Aorta (tissue), 5 donors: ENCODE measurements around the gene SCAMP1. TPM values are rescaled to one million over a fixed set of nuclear protein-coding genes. Genes with fewer than 3 reads are reported as not detected.

Source experiments
- ATAC-seq: fragments of 200-7000 bp; cut with Tn5 transposase; one replicate; pipeline ENCODE4 v1.9.1; 2022; ENCODE audit warnings: moderate library complexity; ENCODE audit not compliant: low FRiP score
- DNase-seq, 2 donors: peaks; one replicate each; pipeline ENCODE4 v3.0.0-alpha.2; 2020
- H3K27ac ChIP-seq, 2 donors: one replicate each; pipeline ENCODE4 v1.5.1; 2013; ENCODE audit warnings: low read length in 2 of 2, mild to moderate bottlenecking in 2 of 2, moderate library complexity in 2 of 2, control low read depth in 1 of 2, inconsistent platforms in 1 of 2, low read depth in 1 of 2
- H3K27me3 ChIP-seq, 2 donors: one replicate each; pipeline ENCODE4 v1.6.1; 2013; ENCODE audit warnings: control low read depth in 1 of 2, low read length in 1 of 2, mild to moderate bottlenecking in 1 of 2, moderate library complexity in 1 of 2; ENCODE audit not compliant: insufficient read depth in 2 of 2, control insufficient read depth in 1 of 2
- H3K36me3 ChIP-seq, 2 donors: one replicate each; pipeline ENCODE4 v1.6.1; 2013; ENCODE audit warnings: control low read depth in 1 of 2, low read length in 1 of 2, mild to moderate bottlenecking in 1 of 2; ENCODE audit not compliant: insufficient read depth in 2 of 2, control insufficient read depth in 1 of 2
- H3K4me1 ChIP-seq, 2 donors: one replicate each; pipeline ENCODE4 v1.6.1; 2013; ENCODE audit warnings: low read length in 2 of 2, control low read depth in 1 of 2, mild to moderate bottlenecking in 1 of 2, moderate library complexity in 1 of 2; ENCODE audit not compliant: insufficient read depth in 2 of 2, control insufficient read depth in 1 of 2
- H3K4me3 ChIP-seq, 2 donors: one replicate each; pipeline ENCODE4 v1.5.1; 2013; ENCODE audit warnings: low read length in 2 of 2, control low read depth in 1 of 2, mild to moderate bottlenecking in 1 of 2
- H3K9me3 ChIP-seq: one replicate; pipeline ENCODE4 v1.6.1; 2013; ENCODE audit warnings: mild to moderate bottlenecking, low read length; ENCODE audit not compliant: control insufficient read depth
- WGBS, 2 donors: extraction: QIAGEN DNeasy Blood & Tissue Kit; methylation state at CpG; one replicate each; pipeline ENCODE4 v1.1.7; 2013; 5-methylcytosine and 5-hydroxymethylcytosine counted together
- intact Hi-C, 2 donors: fragments of 100-400 bp; cut with DNase I; formaldehyde crosslinking; loops; one replicate each; pipeline versions ENCODE4 v1.14.2 to v1.15.0; 2022
- long read RNA-seq, 2 donors: library from polyadenylated mRNA; unstranded; transcript quantifications; one replicate each; pipeline ENCODE4 v2.0.0, GENCODE V29; 2020 to 2021
- polyA plus RNA-seq, 2 donors: library from polyadenylated mRNA; stranded (reverse); fragments of 200-250 nt; gene quantifications; one replicate each; pipeline ENCODE4 v1.2.3, GENCODE V29; 2013
- total RNA-seq, 2 donors: library from RNA; stranded (reverse); fragmentation: NEBNext Ultra II Directional; extraction: Animal tissue kit (Norgen Biotek cat#: 25700); gene quantifications; one replicate each; pipeline ENCODE4 v1.2.1, GENCODE V29; 2021
- donor health status: healthy with polysubstance abuse.
- donor health status: Bipolar disorder and iron deficiency.
- donor health status: DM: no; HTN: no; CAD: no.
- donor health status: DM: no; HTN: no; CAD: no.
- donor health status: DM: yes; HTN: yes; CAD: no.

SCAMP1 gene
- total RNA-seq, result 10 to 100 TPM; 40.9 to 48.1 TPM
- polyA plus RNA-seq, result 10 to 100 TPM in 1 of 2 donors, 1 to 10 TPM in 1; 6.0 to 15.9 TPM
- long read RNA-seq, donor 1, full-length matches to known transcripts, result 75 of 92 reads
- long read RNA-seq, donor 1, partial matches to known transcripts, result 3 of 92 reads
- long read RNA-seq, donor 1, other reads (novel, unspliced or antisense), result 14 of 92 reads
- long read RNA-seq, donor 2, full-length matches to known transcripts, result 38 of 52 reads
- long read RNA-seq, donor 2, partial matches to known transcripts, result 1 of 52 reads
- long read RNA-seq, donor 2, other reads (novel, unspliced or antisense), result 13 of 52 reads

- H3K9me3 ChIP-seq, result no peaks in the 10 kb centered on the region
- no peaks in the 10 kb centered on the region for H3K4me1 ChIP-seq
- WGBS, 2 donors, result 0% methylated on average over 73 to 79 of the region's 79 CpGs
- H3K27me3 ChIP-seq, result no peaks in the 10 kb centered on the region
- peak within 1 kb of the TSS; percentile 50 to 82 for H3K4me3 ChIP-seq
- intact Hi-C loops, result loop anchor here (1.0 to 2.0 kb wide), 2 partner anchors 65 to 66 kb away; partner anchors contain the start of gene AP3B1 (in 2 of the 2)
- ATAC-seq (peak; percentile 98), DNase-seq (peak; percentile 94 to 97)
- H3K27ac ChIP-seq, result peak within 1 kb of the TSS in 1 of 2 donors; percentile 73
- no peaks in the 10 kb centered on the region for H3K36me3 ChIP-seq
Measured at GRCh38 chr5:78359831-78360673, at the start of gene SCAMP1. Gene SCAMP1 (plus strand): TSS chr5:78360617. CDS start chr5:78360672, 55 bp downstream.

DNA sequence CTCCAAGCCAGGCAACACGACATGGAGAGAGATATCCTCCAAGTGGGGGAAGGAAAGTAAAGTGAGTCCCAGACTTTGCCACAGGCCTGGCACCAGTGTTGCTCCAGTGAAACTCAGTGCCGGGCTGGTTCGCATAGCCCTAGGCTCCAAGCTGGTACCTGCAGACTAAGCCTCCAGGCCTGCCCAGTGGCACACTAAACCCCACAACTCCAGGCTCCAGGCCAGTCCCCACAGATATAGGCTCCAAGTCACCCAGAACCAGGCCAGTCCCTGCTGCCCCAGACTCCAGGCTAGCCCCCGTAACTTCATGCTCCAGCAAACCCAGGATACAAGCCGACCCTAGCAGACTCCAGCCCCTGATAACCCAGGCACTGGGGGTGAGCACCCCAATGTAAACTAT, 42.9 kb upstream of the SCAMP1 start:
- H3K27me3 ChIP-seq, result no peaks in the 10 kb centered on the region
- H3K4me3 ChIP-seq, result no peak overlapping the region
- no peaks in the 10 kb centered on the region for H3K36me3 ChIP-seq
- intact Hi-C loops, result no loop called here
- ATAC-seq (no peak), DNase-seq (no peak)
- peaks cover 3% of the 10 kb centered on the region for H3K9me3 ChIP-seq
- no peaks in the 10 kb centered on the region for H3K4me1 ChIP-seq
- no peak overlapping the region for H3K27ac ChIP-seq
- 88% methylated on average over 5 of the region's 5 CpGs for WGBS, 2 donors

DNA sequence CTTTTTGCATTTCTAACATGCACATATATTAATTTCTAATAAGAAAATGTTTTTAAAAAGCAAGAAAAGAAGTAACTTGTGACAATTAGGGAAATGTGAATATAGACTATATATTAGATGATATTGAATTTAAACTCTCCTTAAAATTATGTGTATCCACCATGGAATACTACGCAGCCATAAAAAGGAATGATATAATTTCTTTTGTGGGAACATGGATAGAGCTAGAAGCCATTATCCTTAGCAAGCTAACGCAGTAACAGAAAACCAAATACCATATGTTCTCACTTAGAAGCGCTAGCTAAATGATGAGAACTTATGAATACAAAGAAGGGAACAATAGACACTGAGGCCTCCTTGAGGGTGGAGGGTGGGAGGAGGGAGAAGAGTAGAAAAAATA, 42.1 kb upstream of the SCAMP1 start:
- Histone ChIP-seq H3K9me3 (peaks cover 3% of the 10 kb centered on the region), H3K27ac (no peak overlapping the region), H3K4me1 (no peaks in the 10 kb centered on the region), H3K4me3 (no peak overlapping the region), H3K27me3 (no peaks in the 10 kb centered on the region), H3K36me3 (no peaks in the 10 kb centered on the region)
- ATAC-seq (no peak), DNase-seq (no peak)
- WGBS, 2 donors, result 93 to 95% methylated on average over 3 of the region's 3 CpGs
- intact Hi-C loops, result no loop called here

- WGBS, 2 donors, result 48 to 49% methylated on average over 2 of the region's 2 CpGs
- Histone ChIP-seq H3K4me3 (no peak overlapping the region), H3K36me3 (no peaks in the 10 kb centered on the region), H3K27me3 (no peaks in the 10 kb centered on the region), H3K9me3 (no peaks in the 10 kb centered on the region), H3K27ac (no peak overlapping the region), H3K4me1 (no peaks in the 10 kb centered on the region)
- intact Hi-C loops, result no loop called here
- no peak for ATAC-seq
- DNase-seq, result no peak
Measured at GRCh38 chr5:78320401-78320800, 40.0 kb upstream of the SCAMP1 start.

- Histone ChIP-seq H3K27ac (no peak overlapping the region), H3K27me3 (no peaks in the 10 kb centered on the region), H3K4me1 (no peaks in the 10 kb centered on the region), H3K36me3 (no peaks in the 10 kb centered on the region), H3K9me3 (no peaks in the 10 kb centered on the region), H3K4me3 (no peak overlapping the region)
- DNase-seq, result no peak
- ATAC-seq, result no peak
- intact Hi-C loops, result no loop called here
Measured at GRCh38 chr5:78323241-78323640, 37.2 kb upstream of the SCAMP1 start.

DNA sequence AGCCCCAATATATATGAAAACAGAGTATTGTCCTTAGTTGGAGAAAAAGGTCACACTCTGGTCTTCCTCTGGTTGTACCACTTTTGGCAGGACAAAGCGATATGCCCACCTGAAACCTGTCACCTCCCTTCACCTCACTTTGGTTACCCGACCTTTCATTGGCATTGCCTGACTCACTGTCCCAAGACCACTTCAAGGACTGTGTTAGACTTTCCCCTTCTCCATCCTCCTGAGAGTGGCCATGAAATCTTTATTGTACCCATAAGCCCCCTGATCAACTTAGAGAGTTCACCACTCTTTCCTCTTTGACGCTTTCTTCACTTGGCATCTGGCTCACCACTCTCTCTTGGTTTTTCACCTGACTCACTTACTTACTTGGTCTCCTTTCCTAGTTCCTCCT, 33.5 kb upstream of the SCAMP1 start:
- Histone ChIP-seq H3K36me3 (no peaks in the 10 kb centered on the region), H3K4me3 (no peak overlapping the region), H3K27ac (no peak overlapping the region), H3K4me1 (no peaks in the 10 kb centered on the region), H3K9me3 (no peaks in the 10 kb centered on the region), H3K27me3 (no peaks in the 10 kb centered on the region)
- DNase-seq, result no peak
- 96 to 100% methylated on average over 3 of the region's 3 CpGs for WGBS, 2 donors
- intact Hi-C loops, result no loop called here
- no peak for ATAC-seq

DNA sequence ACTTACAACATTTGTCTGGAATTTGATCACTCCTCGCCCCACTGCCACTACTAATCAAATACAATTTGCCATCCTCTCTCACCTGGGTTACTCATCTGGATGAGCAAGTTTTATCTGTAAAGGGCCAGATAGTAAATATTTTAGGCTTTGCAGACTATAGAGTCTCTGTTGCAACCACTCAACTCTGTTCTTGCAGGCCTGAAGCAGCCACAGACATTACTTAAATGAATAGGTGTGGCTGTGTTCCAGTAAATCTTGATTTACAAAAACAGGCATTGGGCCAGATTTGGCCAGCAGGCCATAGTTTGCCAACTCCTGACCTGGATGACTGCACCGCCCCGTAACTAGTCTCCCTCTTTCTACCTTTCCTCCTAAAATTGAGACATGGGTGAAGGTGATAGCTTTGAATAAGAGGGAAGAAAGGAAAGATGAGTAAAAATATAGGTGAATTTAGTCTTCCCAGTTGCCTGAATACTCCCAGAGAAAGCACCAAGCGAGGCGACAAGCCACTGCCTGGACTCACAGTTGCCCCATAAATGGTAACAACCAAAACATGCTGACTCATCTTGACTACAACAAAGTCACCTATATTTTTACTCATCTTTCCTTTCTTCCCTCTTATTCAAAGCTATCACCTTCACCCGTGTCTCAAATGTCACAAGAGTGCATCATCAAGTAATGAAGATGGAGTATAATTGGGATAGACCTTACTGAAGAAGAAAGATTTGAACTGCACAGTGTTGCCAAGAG, 32.5 kb upstream of the SCAMP1 start:
- Histone ChIP-seq H3K9me3 (no peaks in the 10 kb centered on the region), H3K27me3 (no peaks in the 10 kb centered on the region), H3K36me3 (no peaks in the 10 kb centered on the region), H3K27ac (no peak overlapping the region), H3K4me1 (no peaks in the 10 kb centered on the region), H3K4me3 (no peak overlapping the region)
- WGBS, 2 donors, result 84 to 95% methylated on average over 6 of the region's 6 CpGs
- intact Hi-C loops, result no loop called here
- ATAC-seq, result no peak
- DNase-seq, result no peak

GRCh38 chr5:78328585-78329173, 31.7 kb upstream of the SCAMP1 start:
- intact Hi-C loops, result no loop called here
- H3K4me1 ChIP-seq, result no peaks in the 10 kb centered on the region
- ATAC-seq, result no peak

More at GRCh38 chr5:78328585-78329173, 31.7 kb upstream of the SCAMP1 start:
- no peak for DNase-seq
- Histone ChIP-seq H3K36me3 (no peaks in the 10 kb centered on the region), H3K27ac (no peak overlapping the region), H3K27me3 (no peaks in the 10 kb centered on the region), H3K4me3 (no peak overlapping the region), H3K9me3 (no peaks in the 10 kb centered on the region)
- 75 to 79% methylated on average over 5 of the region's 5 CpGs for WGBS, 2 donors
